Measurements from ENCODE around the gene CNPY1.
"Not testable (repeated sequence)": the region's sequence is repeated elsewhere in the genome, so short reads cannot be mapped to it uniquely, and the experiment has no call there.

Gene CNPY1

DNA sequence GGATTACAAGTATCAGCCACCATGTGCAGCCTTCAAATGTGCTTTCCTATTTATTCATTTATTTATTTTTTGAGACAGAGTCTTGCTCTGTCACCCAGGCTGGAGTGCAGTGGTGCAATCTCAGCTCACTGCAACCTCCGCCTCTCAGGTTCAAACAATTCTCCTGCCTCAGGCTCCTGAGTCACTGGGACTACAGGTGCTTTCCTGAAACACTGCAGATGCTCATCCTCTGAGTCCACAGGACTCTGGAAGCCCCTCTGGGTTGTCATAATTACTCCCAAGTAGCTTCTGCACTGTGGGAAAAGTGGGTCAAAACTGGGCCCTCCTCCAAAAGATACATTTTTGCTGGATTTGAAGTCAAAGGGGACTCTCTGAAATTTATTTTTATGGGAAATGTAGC, at the start of gene CNPY1:
Gene CNPY1, minus strand, starts transcription at position 111 of the 400 bp plus-strand sequence. CDS start 630 bp downstream, outside the sequence.
- not testable (repeated sequence) for DNase-seq

DNA sequence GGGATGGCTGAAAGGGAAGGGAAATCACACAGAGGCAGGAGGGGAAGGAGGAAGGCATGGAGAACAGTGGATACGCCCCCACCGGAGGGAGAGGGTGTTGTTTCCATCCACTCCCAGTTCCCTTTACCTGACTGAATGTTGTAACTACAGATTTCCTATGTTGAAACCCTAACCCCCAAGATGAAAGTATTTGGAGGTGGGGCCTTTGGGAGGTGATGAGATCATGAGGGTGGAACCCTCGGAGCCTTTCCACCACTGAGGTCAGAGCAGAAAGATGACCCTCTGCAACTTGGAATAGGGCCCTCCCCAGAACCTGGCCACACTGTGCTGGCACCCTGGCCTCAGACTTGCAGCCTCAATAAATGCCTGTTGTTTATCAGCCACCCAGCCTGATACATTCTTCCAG, 48.6 kb upstream of the CNPY1 start:
- no peak for DNase-seq

- no peak for DNase-seq
These were observed 47.9 kb upstream of the CNPY1 start for GRCh38 chr7:155594163-155594732.

- DNase-seq = no peak
These were observed 47.3 kb upstream of the CNPY1 start for GRCh38 chr7:155593461-155594162.

- no peak for DNase-seq
These were observed 44.9 kb upstream of the CNPY1 start for GRCh38 chr7:155591055-155591775.

- peak in 7 of 14 donors; percentile 13 to 81 (median 28) for DNase-seq
These were observed 44.1 kb upstream of the CNPY1 start for GRCh38 chr7:155590215-155591018.

DNA sequence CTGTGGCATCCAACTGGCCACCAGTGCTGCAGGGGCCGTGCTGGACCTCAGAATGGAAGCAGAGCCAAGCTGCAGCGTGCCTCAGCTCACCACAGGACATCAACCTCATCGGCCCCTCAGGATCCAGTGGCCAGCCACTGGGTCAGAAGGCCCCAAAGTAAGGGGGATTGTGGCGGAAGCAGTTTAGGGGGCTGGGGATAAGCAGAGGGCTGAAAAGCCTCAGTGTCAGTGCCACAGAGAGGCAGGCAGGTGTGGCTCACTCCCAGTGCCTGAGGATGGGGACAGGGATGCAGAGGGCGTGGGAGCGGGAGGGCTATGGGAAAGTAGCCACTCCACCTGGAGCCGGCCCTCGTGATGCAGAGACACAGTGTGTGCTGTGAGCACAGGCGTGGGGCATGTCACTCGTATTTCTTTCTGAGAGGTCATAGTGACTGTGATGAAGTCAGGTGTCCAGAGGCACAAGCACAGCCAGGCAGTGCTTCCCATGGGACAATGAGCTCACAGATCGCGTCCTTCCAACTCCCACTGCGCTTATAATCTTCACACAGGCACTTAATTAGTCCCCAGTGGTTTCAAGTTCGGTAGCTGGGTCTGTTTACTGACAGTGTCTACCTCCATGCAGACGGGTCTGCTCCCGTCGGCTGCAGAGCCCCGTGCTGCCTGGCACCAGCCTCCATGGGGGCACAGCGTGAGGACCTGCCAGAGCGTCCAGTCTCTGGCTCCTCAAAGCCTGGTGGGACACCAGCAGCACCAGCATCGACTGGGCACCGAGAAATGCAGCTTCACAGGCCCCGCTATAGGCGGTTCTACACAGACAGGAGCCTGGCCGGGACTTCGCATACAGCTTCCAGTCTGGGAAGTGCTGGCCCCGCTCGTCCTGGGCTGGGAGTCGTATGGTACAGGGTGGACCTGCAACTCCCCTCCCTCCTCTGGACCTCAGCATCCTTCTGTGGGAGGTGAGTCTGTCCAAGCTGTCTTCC, 42.9 kb upstream of the CNPY1 start:
- no peak for DNase-seq

DNA sequence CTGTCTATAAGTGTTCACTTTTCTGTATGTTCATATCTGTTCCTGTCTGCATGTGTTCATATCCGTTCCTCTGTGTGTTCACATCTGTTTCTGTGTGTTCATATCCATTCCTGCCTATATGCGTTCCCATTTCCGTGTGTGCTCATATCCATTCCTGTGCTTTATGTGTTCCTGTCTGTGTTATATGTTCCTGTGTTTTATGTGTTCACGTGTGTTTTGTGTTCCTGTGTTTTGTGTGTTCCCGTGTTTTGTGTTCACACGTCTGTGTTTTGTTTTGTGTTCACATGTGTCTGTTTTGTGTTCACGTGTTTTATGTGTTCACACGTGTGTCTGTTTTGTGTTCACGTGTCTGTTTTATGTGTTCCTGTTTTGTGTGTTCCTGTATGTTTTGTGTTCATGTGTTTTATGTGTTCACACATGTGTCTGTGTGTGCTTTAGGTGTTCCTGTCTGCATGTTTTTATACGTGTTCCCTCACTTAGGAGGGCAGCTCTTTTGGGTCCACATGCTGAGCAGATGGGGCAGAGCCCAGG, 42.2 kb upstream of the CNPY1 start:
- no peak for DNase-seq

DNA sequence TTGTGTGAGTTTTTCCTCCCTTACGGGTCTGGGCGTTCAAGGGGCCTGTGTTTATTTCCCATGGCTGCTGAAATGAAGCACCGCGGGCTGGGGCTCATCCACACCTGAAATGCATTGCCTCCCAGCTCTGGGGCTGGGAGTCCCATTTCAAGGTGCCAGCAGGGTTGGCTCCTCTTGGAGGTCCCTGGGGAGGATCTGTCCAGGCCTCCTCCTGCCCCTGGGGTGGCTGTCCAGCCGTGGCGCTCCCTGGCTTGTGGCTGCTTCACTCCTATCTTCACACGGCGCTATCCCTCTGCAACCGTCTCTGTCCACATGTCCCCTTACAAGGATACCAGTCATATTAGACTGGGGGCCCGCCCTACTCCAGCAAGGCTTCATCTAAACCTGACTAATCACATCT, 41.1 kb upstream of the CNPY1 start:
- no peak for DNase-seq

DNA sequence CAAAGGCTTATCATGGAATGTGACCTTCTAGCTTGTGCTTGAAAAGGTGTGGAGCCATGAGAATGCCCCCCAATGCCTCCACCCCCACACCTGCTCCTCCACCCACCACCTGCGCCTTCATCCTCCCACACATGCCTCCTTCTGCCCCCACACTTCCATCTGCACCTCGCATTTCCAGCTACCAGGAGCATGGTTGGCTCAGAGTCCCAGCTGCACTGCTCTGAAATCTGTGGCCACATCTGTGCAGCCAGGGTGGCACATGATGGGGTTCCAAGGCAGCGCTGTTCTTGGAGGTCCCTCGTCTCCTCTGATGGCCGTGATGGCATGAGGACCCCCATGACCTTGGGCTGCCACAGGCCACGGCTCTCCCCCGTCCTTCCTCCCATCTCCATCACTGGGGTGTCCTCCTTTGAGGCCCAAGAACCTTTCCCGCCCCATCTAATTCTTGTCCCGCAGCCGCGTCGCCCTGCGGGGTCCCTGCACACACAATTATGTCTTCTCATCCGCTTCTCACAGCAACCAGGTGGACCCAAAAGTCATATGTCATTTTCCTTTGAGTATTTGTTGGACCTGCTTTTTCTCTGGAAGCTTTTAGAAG, 40.6 kb upstream of the CNPY1 start:
- no peak for DNase-seq

- no peak for DNase-seq
These were observed 39.6 kb upstream of the CNPY1 start for GRCh38 chr7:155585951-155586350.

GRCh38 chr7:155585532-155585895, 39.2 kb upstream of the CNPY1 start:
- no peak for DNase-seq

- peak in 1 of 14 donors; percentile 79 for DNase-seq
These were observed 38.6 kb upstream of the CNPY1 start for GRCh38 chr7:155584763-155585531.

DNA sequence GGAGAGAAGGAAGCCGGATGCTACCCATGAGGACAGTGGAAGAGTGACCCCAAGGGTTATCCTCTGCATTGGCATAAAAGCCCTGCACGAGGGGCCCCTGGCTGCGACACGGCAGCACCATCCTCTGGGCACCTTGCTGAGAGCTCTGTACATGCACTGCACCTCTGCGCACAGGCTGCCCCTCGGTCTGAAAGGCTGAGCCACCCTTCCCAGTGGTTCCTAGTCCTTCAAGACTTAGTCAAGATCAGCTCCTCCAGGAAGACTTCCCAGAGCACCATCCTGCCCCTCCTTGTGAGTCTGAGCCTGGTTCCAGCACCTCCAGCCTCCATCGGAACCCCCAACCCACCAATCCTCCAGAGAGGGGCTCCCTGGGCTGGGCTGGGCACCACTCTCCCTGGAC, 37.9 kb upstream of the CNPY1 start:
- DNase-seq = no peak

DNA sequence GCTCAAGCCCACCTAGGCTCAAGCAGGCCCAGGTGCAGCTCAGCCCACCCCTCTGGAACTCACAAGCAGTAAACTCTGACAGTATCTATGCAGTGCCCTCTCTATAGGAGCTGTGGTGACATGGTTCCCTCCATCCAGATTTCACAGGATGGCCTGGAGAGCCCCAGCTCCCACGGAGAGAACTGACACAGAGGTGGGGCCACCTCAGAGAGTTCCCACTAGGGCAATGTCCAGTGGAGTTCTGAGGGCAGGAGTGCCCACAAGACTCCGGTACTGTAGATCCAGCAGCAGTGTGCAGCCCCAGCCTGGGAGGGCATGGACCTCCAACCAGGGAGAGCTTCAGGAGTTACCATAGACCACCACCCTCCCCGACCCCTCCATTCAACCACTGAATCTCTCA, 37.3 kb upstream of the CNPY1 start:
- DNase-seq = no peak

GRCh38 chr7:155581954-155582353, 35.6 kb upstream of the CNPY1 start:
- no peak for DNase-seq

GRCh38 chr7:155581107-155581830, 34.9 kb upstream of the CNPY1 start:
- DNase-seq = no peak

GRCh38 chr7:155580367-155580766, 34.0 kb upstream of the CNPY1 start:
- no peak for DNase-seq

DNA sequence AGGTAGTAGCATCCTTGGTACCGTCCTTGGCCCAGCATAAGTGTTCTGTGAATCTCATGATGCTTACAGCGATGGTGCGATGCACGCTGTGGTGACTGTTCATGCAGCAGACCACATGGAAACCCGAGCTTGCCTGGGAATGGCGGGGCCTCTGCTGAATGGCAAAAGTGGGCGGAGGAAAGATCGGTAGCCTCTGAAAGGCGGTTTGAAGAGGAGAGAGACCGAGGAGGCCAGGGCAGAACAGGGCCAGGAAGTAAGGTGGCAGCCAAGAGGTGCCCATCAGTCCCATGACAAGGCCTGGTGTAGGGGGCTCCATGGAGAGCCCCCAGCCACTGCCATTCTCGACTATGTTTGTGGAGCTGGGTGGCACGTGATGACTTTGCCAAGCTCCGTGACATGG, 33.2 kb upstream of the CNPY1 start:
- DNase-seq = no peak

DNA sequence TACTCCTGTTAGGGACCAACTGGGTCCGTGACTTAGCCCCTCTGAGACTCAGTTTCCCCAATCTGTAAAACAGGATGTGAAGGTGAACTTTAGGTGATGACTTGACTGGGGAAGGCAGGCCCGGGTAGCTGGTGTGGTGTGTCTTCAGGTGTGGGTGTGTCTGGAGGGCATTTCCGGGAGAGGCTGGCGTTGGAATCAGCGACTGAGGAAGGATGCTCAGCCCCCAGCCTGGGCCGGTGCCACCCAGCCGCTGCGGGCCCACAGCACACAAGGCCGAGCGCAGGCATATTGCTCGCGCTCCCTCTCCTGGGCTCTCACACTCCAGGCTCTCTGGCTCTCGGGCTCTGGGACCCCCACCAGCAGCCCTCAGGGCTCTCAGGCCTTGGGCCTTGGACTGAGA, 31.7 kb upstream of the CNPY1 start:
- no peak for DNase-seq
